Uterus (tissue), 4 donors: ENCODE measurements around the gene YIF1A. TPM values are rescaled to one million over a fixed set of nuclear protein-coding genes. Genes with fewer than 3 reads are reported as not detected.

Experiments used
- DNase-seq, 2 donors: peaks; one replicate each; pipeline ENCODE4 v3.0.0-alpha.2; 2019 to 2020
- H3K27ac ChIP-seq, 2 donors: fragments of 200-600 bp; sonication (generic); 1 replicate in 1 of 2; 2 replicates in 1 of 2; pipeline ENCODE4 v1.5.1; 2016 to 2018
- H3K27me3 ChIP-seq, 2 donors: fragments of 200-600 bp; sonication (generic); one replicate each; pipeline ENCODE4 v1.5.1; 2018 to 2019; ENCODE audit warnings: control low read depth in 1 of 2
- H3K36me3 ChIP-seq, 2 donors: fragments of 200-600 bp; sonication (generic); one replicate each; pipeline ENCODE4 v1.5.1; 2019; ENCODE audit warnings: control low read depth in 1 of 2
- H3K4me1 ChIP-seq, 2 donors: fragments of 200-600 bp; sonication (generic); one replicate each; pipeline ENCODE4 v1.5.1; 2018 to 2019; ENCODE audit warnings: control low read depth in 1 of 2
- H3K4me3 ChIP-seq, 2 donors: fragments of 200-600 bp; sonication (generic); 1 replicate in 1 of 2; 2 replicates in 1 of 2; pipeline ENCODE4 v1.5.1; 2018 to 2019; ENCODE audit warnings: mild to moderate bottlenecking in 1 of 2
- H3K9me3 ChIP-seq, 2 donors: fragments of 200-600 bp; sonication (generic); one replicate each; pipeline ENCODE4 v1.5.1; 2019; ENCODE audit warnings: control low read depth in 1 of 2
- POLR2A ChIP-seq, 2 donors: fragments of 450-650 bp; IDR thresholded peaks; one replicate each; pipeline ENCODE4 v1.6.1; 2016; ENCODE audit warnings: antibody characterized with exemption in 2 of 2, mild to moderate bottlenecking in 1 of 2, moderate library complexity in 1 of 2
- intact Hi-C: fragments of 100-400 bp; cut with DNase I; formaldehyde crosslinking; loops from one replicate; pipeline ENCODE4 v1.15.1; 2023; ENCODE audit warnings: low total_unique reads
- total RNA-seq, 4 donors: library from RNA; depleted of rRNA in 3 of 4; stranded (reverse); fragments of >200 nt in 3 of 4; gene quantifications; one replicate each; pipeline versions ENCODE4 v1.1.0 to v1.2.4, GENCODE V29; 2014 to 2023
- TF ChIP-seq, protein P1 (sequence below), 4 experiments: fragments of 200-600 bp in 2 of 4; fragments of 450-650 bp in 2 of 4; sonication (generic) in 2 of 4; IDR thresholded peaks; one replicate each; pipeline ENCODE4 v1.5.1; 2016 to 2019; ENCODE audit warnings: antibody characterized with exemption in 4 of 4, mild to moderate bottlenecking in 2 of 4, moderate library complexity in 1 of 4
- donor health status: DM: yes; HTN: yes; CAD: no.

The YIF1A gene
- total RNA-seq, 4 donors from 2014 or later, result 38.9 to 101 (median 79.1) TPM

DNA sequence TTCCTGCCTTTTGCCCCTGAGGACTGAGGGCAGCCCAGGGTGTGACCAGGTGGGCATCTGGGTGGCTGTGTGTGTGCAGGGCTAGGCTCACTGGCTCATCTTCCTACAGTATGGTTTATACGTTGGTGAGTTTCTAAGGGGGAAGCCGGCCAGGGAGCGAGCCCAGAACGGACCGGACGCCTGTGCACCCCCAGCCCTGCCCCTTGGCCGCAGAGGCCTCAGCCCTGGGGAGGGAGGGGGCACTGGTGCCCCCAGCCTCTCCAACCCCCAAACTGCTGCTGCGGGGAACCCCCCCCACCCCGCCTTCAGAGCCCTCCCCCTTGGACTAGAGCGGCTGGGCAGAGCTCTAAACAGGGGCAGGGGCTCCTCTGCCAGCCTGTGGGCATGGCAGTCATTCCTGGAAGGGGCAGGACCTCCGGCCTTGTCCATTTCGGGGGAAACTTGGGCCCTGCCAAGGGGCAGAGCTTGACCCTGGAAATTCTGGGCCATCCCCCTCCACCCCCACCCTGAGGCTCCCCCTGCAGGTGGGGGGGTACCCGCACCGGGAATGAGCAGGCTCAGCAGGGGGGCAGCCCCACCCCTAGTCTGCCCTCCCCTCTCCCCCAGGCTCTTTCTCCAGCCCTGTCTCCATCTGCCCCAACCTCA lies 5.4 kb downstream of the YIF1A start:
- Histone ChIP-seq H3K36me3 (no peaks in the 10 kb centered on the region), H3K9me3 (no peaks in the 10 kb centered on the region), H3K27me3 (no peaks in the 10 kb centered on the region), H3K27ac (no peak overlapping the region), H3K4me1 (peaks cover 0 to 7% of the 10 kb centered on the region in 2 donors), H3K4me3 (no peak overlapping the region)
- intact Hi-C loops, result loop anchor here (10.0 kb wide), 1 partner anchor 59 kb away; no protein-coding TSS in a partner anchor
- no peak for DNase-seq
- TF ChIP-seq, protein P1, sequence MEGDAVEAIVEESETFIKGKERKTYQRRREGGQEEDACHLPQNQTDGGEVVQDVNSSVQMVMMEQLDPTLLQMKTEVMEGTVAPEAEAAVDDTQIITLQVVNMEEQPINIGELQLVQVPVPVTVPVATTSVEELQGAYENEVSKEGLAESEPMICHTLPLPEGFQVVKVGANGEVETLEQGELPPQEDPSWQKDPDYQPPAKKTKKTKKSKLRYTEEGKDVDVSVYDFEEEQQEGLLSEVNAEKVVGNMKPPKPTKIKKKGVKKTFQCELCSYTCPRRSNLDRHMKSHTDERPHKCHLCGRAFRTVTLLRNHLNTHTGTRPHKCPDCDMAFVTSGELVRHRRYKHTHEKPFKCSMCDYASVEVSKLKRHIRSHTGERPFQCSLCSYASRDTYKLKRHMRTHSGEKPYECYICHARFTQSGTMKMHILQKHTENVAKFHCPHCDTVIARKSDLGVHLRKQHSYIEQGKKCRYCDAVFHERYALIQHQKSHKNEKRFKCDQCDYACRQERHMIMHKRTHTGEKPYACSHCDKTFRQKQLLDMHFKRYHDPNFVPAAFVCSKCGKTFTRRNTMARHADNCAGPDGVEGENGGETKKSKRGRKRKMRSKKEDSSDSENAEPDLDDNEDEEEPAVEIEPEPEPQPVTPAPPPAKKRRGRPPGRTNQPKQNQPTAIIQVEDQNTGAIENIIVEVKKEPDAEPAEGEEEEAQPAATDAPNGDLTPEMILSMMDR (IDR thresholded peaks at IDR 0.05), result no peak
- no peak for TF ChIP-seq POLR2A (IDR thresholded peaks at IDR 0.05)

DNA sequence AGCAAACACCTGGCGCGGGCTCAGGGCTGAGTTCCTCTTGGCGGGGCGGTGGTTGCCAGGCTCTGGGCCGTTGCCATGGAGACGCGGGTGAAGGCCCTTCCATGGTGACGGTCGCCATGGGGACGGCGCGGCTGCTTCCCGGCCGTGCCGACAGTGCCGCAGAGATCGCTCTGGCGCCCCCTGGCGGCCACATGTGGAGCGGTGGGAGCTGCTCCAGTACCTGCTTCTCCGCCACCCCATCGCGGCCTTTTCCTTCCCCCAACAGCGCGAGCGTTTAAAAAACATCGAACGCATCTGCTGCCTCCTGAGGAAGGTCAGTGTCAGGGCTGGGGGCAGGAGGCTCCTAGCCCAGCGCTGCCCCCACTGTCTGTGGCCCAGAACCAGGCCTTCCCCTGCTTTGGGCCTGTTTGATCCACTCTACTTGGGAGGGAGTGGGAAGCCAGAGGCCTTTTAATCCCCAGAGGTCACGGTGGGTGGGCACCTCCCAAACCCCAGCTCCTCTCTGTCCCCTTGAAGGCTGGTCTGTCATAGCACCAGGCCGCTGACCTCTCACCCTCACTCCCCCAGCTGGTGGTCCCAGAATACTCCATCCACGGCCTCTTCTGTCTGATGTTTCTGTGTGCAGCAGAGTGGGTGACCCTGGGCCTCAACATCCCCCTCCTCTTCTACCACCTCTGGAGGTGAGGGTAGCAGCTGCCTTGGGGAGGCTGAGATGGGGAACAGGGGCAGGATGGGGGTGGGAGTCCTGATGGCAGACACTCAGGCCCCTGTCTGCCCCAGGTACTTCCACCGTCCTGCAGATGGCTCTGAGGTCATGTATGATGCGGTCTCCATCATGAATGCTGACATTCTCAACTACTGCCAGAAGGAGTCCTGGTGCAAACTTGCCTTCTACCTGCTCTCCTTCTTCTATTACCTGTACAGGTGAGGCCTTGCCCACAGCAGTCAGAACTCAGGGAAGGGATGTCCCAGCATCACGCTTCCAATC lies 6.2 kb downstream of the YIF1A start:
- H3K27ac ChIP-seq, result no peak overlapping the region
- intact Hi-C loops, result loop anchor here (10.0 kb wide), 1 partner anchor 58 kb away; no protein-coding TSS in a partner anchor

DNA sequence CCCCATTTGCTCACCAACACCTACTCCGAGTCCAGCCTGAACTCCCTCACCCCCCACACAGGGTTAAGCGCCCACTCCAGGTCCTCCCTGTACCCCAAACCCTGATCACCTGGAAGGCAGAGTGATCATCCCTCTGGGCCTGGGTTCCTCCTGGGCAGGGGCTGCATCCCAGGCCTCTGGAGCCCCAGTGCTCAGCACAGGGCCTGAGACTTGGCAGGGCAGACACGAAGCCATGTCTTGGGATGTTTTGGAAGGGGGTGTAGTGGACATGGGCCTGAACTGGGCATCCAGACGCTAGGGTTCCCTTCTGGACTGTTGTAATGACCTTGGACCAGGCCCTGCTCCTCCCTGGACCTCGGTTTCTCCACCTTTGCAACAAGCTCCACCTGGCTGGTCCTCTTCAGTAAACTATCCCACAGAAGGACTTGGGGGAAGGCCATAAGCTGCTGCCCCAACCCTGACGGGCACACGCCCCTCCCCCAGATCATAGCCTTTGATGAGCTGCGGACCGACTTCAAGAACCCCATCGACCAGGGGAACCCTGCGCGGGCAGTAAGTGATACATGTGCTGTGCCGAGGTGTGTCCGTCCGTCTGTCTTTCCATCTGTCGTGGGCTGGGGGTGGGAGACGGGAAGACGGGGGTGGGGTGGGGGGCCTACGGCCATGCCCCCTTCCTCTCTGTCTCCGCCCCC lies 7.0 kb downstream of the YIF1A start:
- peaks cover 0 to 10% of the 10 kb centered on the region in 2 donors for H3K4me1 ChIP-seq
- TF ChIP-seq POLR2A (IDR thresholded peaks at IDR 0.05), result no peak
- TF ChIP-seq, protein P1 (IDR thresholded peaks at IDR 0.05), result no peak
- no peaks in the 10 kb centered on the region for H3K36me3 ChIP-seq
- intact Hi-C loops, result loop anchor here (10.0 kb wide), 1 partner anchor 57 kb away; no protein-coding TSS in a partner anchor
- H3K27me3 ChIP-seq, result no peaks in the 10 kb centered on the region
- no peak overlapping the region for H3K27ac ChIP-seq
- no peak overlapping the region for H3K4me3 ChIP-seq
- no peaks in the 10 kb centered on the region for H3K9me3 ChIP-seq
- DNase-seq, result no peak

More for the DNA sequence above, 6.2 kb downstream of the YIF1A start:
- no peaks in the 10 kb centered on the region for H3K36me3 ChIP-seq
- DNase-seq, result peak; percentile 95 to 96
- H3K4me3 ChIP-seq, result no peak overlapping the region
- TF ChIP-seq POLR2A (IDR thresholded peaks at IDR 0.05), result peak in 1 of 2 donors; percentile 35
- TF ChIP-seq, protein P1 (IDR thresholded peaks at IDR 0.05), result peak; percentile 95 to 98 (median 96)
- H3K27me3 ChIP-seq, result no peaks in the 10 kb centered on the region
- peaks cover 0 to 12% of the 10 kb centered on the region in 2 donors for H3K4me1 ChIP-seq
- H3K9me3 ChIP-seq, result no peaks in the 10 kb centered on the region

DNA sequence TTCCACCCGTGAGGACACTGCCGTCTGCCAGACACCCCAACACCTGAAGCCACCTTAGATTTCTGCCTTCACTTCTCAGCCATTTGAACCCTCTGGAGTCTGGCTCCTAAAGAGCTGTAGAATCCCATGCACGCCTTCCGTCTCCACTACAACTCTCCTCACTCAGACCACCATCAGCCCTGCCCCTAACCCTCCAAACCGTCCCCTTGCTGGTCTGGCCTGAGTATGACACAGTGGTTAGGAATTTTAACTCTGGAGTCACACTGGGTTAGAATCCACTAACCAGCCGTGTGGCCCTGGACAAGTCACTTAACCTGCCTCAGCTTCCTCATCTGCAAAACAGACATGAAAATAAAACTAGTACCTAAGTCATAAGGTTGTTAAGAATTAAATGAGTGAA lies 7.9 kb downstream of the YIF1A start:
- intact Hi-C loops, result loop anchor here (10.0 kb wide), 1 partner anchor 56 kb away; no protein-coding TSS in a partner anchor
- DNase-seq, result no peak
- no peaks in the 10 kb centered on the region for H3K27me3 ChIP-seq

More for the DNA sequence above, 7.9 kb downstream of the YIF1A start:
- H3K4me1 ChIP-seq, result peaks cover 0 to 10% of the 10 kb centered on the region in 2 donors
- TF ChIP-seq POLR2A (IDR thresholded peaks at IDR 0.05), result no peak
- TF ChIP-seq, protein P1 (IDR thresholded peaks at IDR 0.05), result no peak
- no peak overlapping the region for H3K4me3 ChIP-seq
- H3K36me3 ChIP-seq, result no peaks in the 10 kb centered on the region
- H3K9me3 ChIP-seq, result no peaks in the 10 kb centered on the region
- no peak overlapping the region for H3K27ac ChIP-seq
